Measurements from ENCODE around the gene PGGT1B.

- TF ChIP-seq PHF8 (IDR thresholded peaks at IDR 0.05; ENCODE audit: borderline replicate concordance, low read length) (no peak), CHD2 (IDR thresholded peaks at IDR 0.05; ENCODE audit: low read depth, low read length) (no peak), TAF7 (tag; IDR thresholded peaks at IDR 0.05) (no peak), CTCF (IDR thresholded peaks at IDR 0.05 in 2 of 3, conservative IDR thresholded peaks at IDR 0.05 in 1 of 3; ENCODE audit: insufficient read depth in 2 of 3, low read depth in 1 of 3, low read length in 3 of 3) (no peak), SP1 (CRISPR knock-in tag; IDR thresholded peaks at IDR 0.05) (no peak), SIN3A (IDR thresholded peaks at IDR 0.05; ENCODE audit: borderline replicate concordance in 2 of 2, control insufficient read depth in 1 of 2, low read depth in 2 of 2, low read length in 2 of 2) (no peak), TCF7L2 (IDR thresholded peaks at IDR 0.05; ENCODE audit: low read depth, low read length) (no peak)
These were observed 77.9 kb downstream of the PGGT1B start for GRCh38 chr5:115184770-115185169.
